K562 (cell line): ENCODE results near the gene BTNL8. TPM values are rescaled to one million over a fixed set of nuclear protein-coding genes. Genes with fewer than 3 reads are reported as not detected.
A peak's percentile ranks its signal among the peaks of the same experiment; 100 is the strongest.

Source experiments
- ATAC-seq: fragments of 200-7000 bp; cut with Tn5 transposase; 3 replicates; pipeline ENCODE4 v1.9.1; 2020; ENCODE audit warnings: moderate library complexity
- BruUV-seq: library from RNA; stranded (reverse); fragments of 400-500 nt; replicated peaks from 2 replicates; lab custom pipeline; 2021; lab: Mats Ljungman, UMichigan
- CTCF ChIA-PET: fragments of 300-600 bp; formaldehyde crosslinking; extraction: SDS; loops from one replicate; lab custom pipeline; 2021; ENCODE audit warnings: low intra/inter-chr PET ratio; lab: Yijun Ruan, JAX
- POLR2A ChIA-PET: fragments of 300-600, 350-650 bp; sonication (Branson Sonifier 250); formaldehyde crosslinking; extraction: SDS; loops from one replicate; lab custom pipeline; 2021; ENCODE audit warnings: antibody characterized with exemption, inconsistent platforms; lab: Yijun Ruan, JAX
- DNase-seq, 4 experiments: peaks; one replicate each; pipeline versions ENCODE4 v3.0.0 to v3.0.0-alpha.2; 2011 to 2018; ENCODE audit warnings: low spot score in 3 of 4, mixed read lengths in 3 of 4; ENCODE audit errors: extremely low read depth in 1 of 4
- FAIRE-seq: peaks from 2 replicates; lab custom pipeline; 2011; peaks lifted over from hg19 to GRCh38; lab: Jason Lieb, UNC
- H2AFZ ChIP-seq: 2 replicates; pipeline ENCODE4 v1.6.0; 2011; ENCODE audit warnings: low read depth, low read length, control low read depth, inconsistent platforms
- H3K27ac ChIP-seq: fragments of 200-600 bp; 3 replicates; pipeline ENCODE4 v1.8.0; 2011; ENCODE audit warnings: low read depth, mild to moderate bottlenecking, control low read depth, inconsistent platforms, low read length, moderate library complexity, mixed read lengths; ENCODE audit errors: extremely low read depth
- H3K27me3 ChIP-seq, 2 experiments: fragments of 300-600 bp in 1 of 2; 2 replicates in 1 of 2; 3 replicates in 1 of 2; pipeline versions ENCODE4 v1.6.0 to v1.8.0; 2011; ENCODE audit warnings: inconsistent platforms in 2 of 2, low read length in 2 of 2, mild to moderate bottlenecking in 1 of 2, mixed read lengths in 1 of 2, moderate library complexity in 1 of 2; ENCODE audit not compliant: control insufficient read depth in 2 of 2, insufficient read depth in 2 of 2
- H3K36me3 ChIP-seq: fragments of 300-600 bp; 3 replicates; pipeline ENCODE4 v1.8.0; 2011; ENCODE audit warnings: mild to moderate bottlenecking, low read length, inconsistent platforms; ENCODE audit not compliant: control insufficient read depth, insufficient read depth
- H3K4me1 ChIP-seq, 2 experiments: fragments of 200-600 bp in 1 of 2; replicated peaks in 1 of 2; 2 replicates in 1 of 2; 3 replicates in 1 of 2; pipeline versions ENCODE4 v1.5.1 to v1.8.0; 2011; ENCODE audit warnings: inconsistent platforms in 2 of 2, low read length in 2 of 2, mild to moderate bottlenecking in 1 of 2, mixed read lengths in 1 of 2, moderate library complexity in 1 of 2; ENCODE audit not compliant: control insufficient read depth in 2 of 2, insufficient read depth in 2 of 2
- H3K4me2 ChIP-seq: 2 replicates; pipeline ENCODE4 v1.6.1; 2011; ENCODE audit warnings: low read length, control low read depth, inconsistent platforms, mixed read lengths; ENCODE audit not compliant: insufficient read depth
- H3K4me3 ChIP-seq: fragments of 200-600 bp; sonication (generic), shearing (Covaris generic); 2 replicates; pipeline ENCODE4 v1.5.1; 2016; ENCODE audit warnings: control low read depth, inconsistent platforms
- H3K79me2 ChIP-seq: fragments of 200-600 bp; 3 replicates; pipeline ENCODE4 v1.8.0; 2011; ENCODE audit warnings: low read length, inconsistent platforms; ENCODE audit not compliant: control insufficient read depth, insufficient read depth
- H3K9ac ChIP-seq, 2 experiments: 2 replicates each; pipeline versions ENCODE4 v1.6.0 to v1.6.1; 2011; ENCODE audit warnings: low read depth in 2 of 2, low read length in 2 of 2, control low read depth in 1 of 2, inconsistent platforms in 1 of 2, mild to moderate bottlenecking in 1 of 2, mixed read lengths in 1 of 2; ENCODE audit not compliant: insufficient read depth in 1 of 2
- H3K9me1 ChIP-seq: one replicate; pipeline ENCODE4 v1.6.0; 2011; ENCODE audit warnings: inconsistent platforms, mild to moderate bottlenecking, low read length, moderate library complexity; ENCODE audit not compliant: control insufficient read depth, insufficient read depth
- H3K9me3 ChIP-seq: replicated peaks from 2 replicates; pipeline ENCODE4 v1.5.1; 2011; ENCODE audit warnings: low read depth, low read length, inconsistent platforms; ENCODE audit not compliant: control insufficient read depth, insufficient read depth
- H4K20me1 ChIP-seq: replicated peaks from 2 replicates; pipeline ENCODE4 v1.6.1; 2011; ENCODE audit warnings: low read length, inconsistent platforms, mixed read lengths; ENCODE audit not compliant: control insufficient read depth, insufficient read depth
- CSDE1 ChIP-seq, 2 experiments: fragments of 450-650 bp; IDR thresholded peaks; 2 replicates each; pipeline ENCODE4 v1.6.1; 2016; ENCODE audit warnings: mild to moderate bottlenecking in 1 of 2
- CTBP1 ChIP-seq: fragments of 450-650 bp; IDR thresholded peaks from 2 replicates; pipeline ENCODE4 v1.6.1; 2016; ENCODE audit warnings: borderline replicate concordance
- MBD2 ChIP-seq: sonication (generic); IDR thresholded peaks from 2 replicates; pipeline ENCODE4 v1.6.1; 2016; ENCODE audit warnings: low read depth, borderline replicate concordance
- PCBP2 ChIP-seq: fragments of 200-400 bp; formaldehyde crosslinking; IDR thresholded peaks from 2 replicates; pipeline ENCODE4 v1.6.1; 2018; ENCODE audit warnings: low read length, low read depth, mild to moderate bottlenecking, moderate library complexity; ENCODE audit not compliant: poor library complexity, severe bottlenecking
- TFAP4 ChIP-seq: sonication (generic); formaldehyde crosslinking; IDR thresholded peaks from 2 replicates; pipeline ENCODE4 v1.8.0; 2022; ENCODE audit warnings: missing genetic modification reagents, mild to moderate bottlenecking, moderate library complexity, borderline replicate concordance
- ZNF24 ChIP-seq: fragments of 450-650 bp; IDR thresholded peaks from 2 replicates; pipeline ENCODE4 v1.6.1; 2016
- ZNF507 ChIP-seq: conservative IDR thresholded peaks from 2 replicates; pipeline ENCODE4 v1.6.1; 2017; ENCODE audit warnings: missing genetic modification characterization, missing compliant biosample characterization
- ZNF699 ChIP-seq: fragments of 250-450 bp; sonication (Bioruptor Pico); IDR thresholded peaks from 2 replicates; pipeline ENCODE4 v1.8.0; 2021; ENCODE audit warnings: mild to moderate bottlenecking, moderate library complexity; ENCODE audit not compliant: insufficient replicate concordance
- WGBS: fragments of 100-300 bp; shearing (Covaris generic); methylation state at CpG from one replicate; pipeline ENCODE4 v1.1.6; 2016; ENCODE audit warnings: low coverage, mixed read lengths; ENCODE audit not compliant: insufficient coverage; ENCODE audit errors: missing lambda C conversion rate; 5-methylcytosine and 5-hydroxymethylcytosine counted together
- in situ Hi-C: fragments of 300-500 bp; cut with MboI; formaldehyde crosslinking; loops from 4 replicates; pipeline ENCODE4 v1.15.0; 2018; ENCODE audit warnings: inconsistent platforms, mixed read lengths
- intact Hi-C: fragments of 100-400 bp; cut with micrococcal nuclease; formaldehyde crosslinking; loops from 2 replicates; pipeline ENCODE4 v1.14.2; 2022
- polyA plus RNA-seq, 8 experiments: library from polyadenylated mRNA; depleted of rRNA in 4 of 8; stranded (reverse) in 5 of 8; unstranded in 3 of 8; fragments of >200 nt; fragmentation: Nextera tagmentation in 2 of 8; fragmentation: Illumina TruSeq in 1 of 8; extraction: Ambion mirVana in 2 of 8; extraction: Trizol in 1 of 8; gene quantifications; 2 replicates each; pipeline versions ENCODE4 v1.2.1 to v1.2.3, GENCODE V29; 2011 to 2014; ENCODE audit warnings: inconsistent platforms in 1 of 8, missing spikeins in 1 of 8
- total RNA-seq, 7 experiments: library from RNA; depleted of rRNA in 6 of 7; stranded (reverse); fragments of >200 nt in 6 of 7; fragmentation: Illumina TruSeq in 2 of 7; extraction: Trizol in 2 of 7; gene quantifications; 2 replicates each; pipeline versions ENCODE4 v1.2.1 to v1.2.3, GENCODE V29; 2011 to 2021; ENCODE audit warnings: low replicate concordance in 1 of 7

BTNL8 gene
- total and polyA plus RNA-seq, 9 of the 15 experiments (the other 6 are each of a cell fraction or from before 2014, with no cell fraction given): 0.04 to 0.18 (median 0.07) TPM; not detected in 6

GRCh38 chr5:180932660-180933059 lies 33.7 kb downstream of the BTNL8 start:
- H3K4me1 ChIP-seq: no peaks in the 10 kb centered on the region
- H3K9ac ChIP-seq: no peak overlapping the region
- no peaks in the 10 kb centered on the region for H3K79me2 ChIP-seq
- no peak overlapping the region for H3K4me2 ChIP-seq
- FAIRE-seq: no peak
- intact Hi-C loops: no loop called here
- no peak overlapping the region for H2AFZ ChIP-seq
- no peaks in the 10 kb centered on the region for H3K9me1 ChIP-seq
- TF ChIP-seq CTBP1 (no peak), ZNF507 (tag) (peak; percentile 92)
- ATAC-seq: no peak
- peak in 1 of 4 experiments; percentile 1 for DNase-seq
- H3K36me3 ChIP-seq: no peaks in the 10 kb centered on the region
- H3K4me3 ChIP-seq: no peak overlapping the region
- H4K20me1 ChIP-seq: no peaks in the 10 kb centered on the region
- no peaks in the 10 kb centered on the region for H3K9me3 ChIP-seq
- H3K27me3 ChIP-seq: no peaks in the 10 kb centered on the region
- in situ Hi-C loops: no loop called here
- no TSS peak for BruUV-seq
- CTCF ChIA-PET: no interaction called here
- no peak overlapping the region for H3K27ac ChIP-seq
- POLR2A ChIA-PET: no interaction called here

GRCh38 chr5:180935203-180935602 lies 36.2 kb downstream of the BTNL8 start:
- 12% methylated on average over 4 of the region's 4 CpGs for WGBS
- H4K20me1 ChIP-seq: no peaks in the 10 kb centered on the region
- DNase-seq (peak in 1 of 4 experiments; percentile 0), FAIRE-seq (no peak), ATAC-seq (no peak)
- H3K9me3 ChIP-seq: no peaks in the 10 kb centered on the region
- no peaks in the 10 kb centered on the region for H3K36me3 ChIP-seq
- no TSS peak for BruUV-seq
- no peaks in the 10 kb centered on the region for H3K9me1 ChIP-seq
- H3K4me3 ChIP-seq: no peak overlapping the region
- in situ Hi-C loops: no loop called here
- ChIA-PET POLR2A (no interaction called here), CTCF (no interaction called here)
- no peak overlapping the region for H3K9ac ChIP-seq
- H3K27ac ChIP-seq: no peak overlapping the region
- H3K27me3 ChIP-seq: no peaks in the 10 kb centered on the region
- H3K79me2 ChIP-seq: no peaks in the 10 kb centered on the region; the same call in 2 of the 3 replicates
- no peak overlapping the region for H2AFZ ChIP-seq
- no peak overlapping the region for H3K4me2 ChIP-seq
- intact Hi-C loops: no loop called here
- H3K4me1 ChIP-seq: no peaks in the 10 kb centered on the region
- TF ChIP-seq MBD2 (no peak), ZNF699 (CRISPR knock-in tag) (no peak), CSDE1 (IDR thresholded peaks at IDR 0.05) (no peak), PCBP2 (no peak), ZNF24 (no peak), TFAP4 (no peak)
